ENCODE data around the gene FGF12.

FGF12 gene

DNA sequence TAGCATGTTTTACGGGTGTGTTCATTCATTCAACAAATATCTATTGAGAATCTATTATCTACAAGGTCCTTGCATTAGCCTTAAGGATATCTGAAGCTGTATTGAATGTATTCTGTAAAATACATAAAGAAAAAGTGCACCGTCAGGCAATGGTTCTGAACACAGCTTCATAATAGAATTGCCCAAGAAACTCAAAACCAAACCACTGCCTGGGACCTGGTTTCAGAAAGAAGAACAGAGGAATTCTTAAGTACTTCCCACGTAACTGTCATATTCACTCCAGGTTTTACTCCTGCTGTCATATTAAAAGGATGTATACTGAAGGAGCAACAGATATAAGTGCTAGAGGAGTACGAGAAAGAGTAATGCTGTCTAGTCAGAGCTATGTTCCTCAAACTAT is 115.9 kb downstream of the FGF12 start:
- no peak overlapping the region for H3K4me3 ChIP-seq (ENCODE audit: low read depth, low read length)
- TF ChIP-seq, protein P1, sequence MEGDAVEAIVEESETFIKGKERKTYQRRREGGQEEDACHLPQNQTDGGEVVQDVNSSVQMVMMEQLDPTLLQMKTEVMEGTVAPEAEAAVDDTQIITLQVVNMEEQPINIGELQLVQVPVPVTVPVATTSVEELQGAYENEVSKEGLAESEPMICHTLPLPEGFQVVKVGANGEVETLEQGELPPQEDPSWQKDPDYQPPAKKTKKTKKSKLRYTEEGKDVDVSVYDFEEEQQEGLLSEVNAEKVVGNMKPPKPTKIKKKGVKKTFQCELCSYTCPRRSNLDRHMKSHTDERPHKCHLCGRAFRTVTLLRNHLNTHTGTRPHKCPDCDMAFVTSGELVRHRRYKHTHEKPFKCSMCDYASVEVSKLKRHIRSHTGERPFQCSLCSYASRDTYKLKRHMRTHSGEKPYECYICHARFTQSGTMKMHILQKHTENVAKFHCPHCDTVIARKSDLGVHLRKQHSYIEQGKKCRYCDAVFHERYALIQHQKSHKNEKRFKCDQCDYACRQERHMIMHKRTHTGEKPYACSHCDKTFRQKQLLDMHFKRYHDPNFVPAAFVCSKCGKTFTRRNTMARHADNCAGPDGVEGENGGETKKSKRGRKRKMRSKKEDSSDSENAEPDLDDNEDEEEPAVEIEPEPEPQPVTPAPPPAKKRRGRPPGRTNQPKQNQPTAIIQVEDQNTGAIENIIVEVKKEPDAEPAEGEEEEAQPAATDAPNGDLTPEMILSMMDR (IDR thresholded peaks at IDR 0.05; ENCODE audit: low read depth, low read length, missing control alignments): no peak
- no peak for DNase-seq (ENCODE audit: low read depth)
- in situ Hi-C loops (cut with HindIII; ENCODE audit: low sequenced_read_pairs): no loop called here

DNA sequence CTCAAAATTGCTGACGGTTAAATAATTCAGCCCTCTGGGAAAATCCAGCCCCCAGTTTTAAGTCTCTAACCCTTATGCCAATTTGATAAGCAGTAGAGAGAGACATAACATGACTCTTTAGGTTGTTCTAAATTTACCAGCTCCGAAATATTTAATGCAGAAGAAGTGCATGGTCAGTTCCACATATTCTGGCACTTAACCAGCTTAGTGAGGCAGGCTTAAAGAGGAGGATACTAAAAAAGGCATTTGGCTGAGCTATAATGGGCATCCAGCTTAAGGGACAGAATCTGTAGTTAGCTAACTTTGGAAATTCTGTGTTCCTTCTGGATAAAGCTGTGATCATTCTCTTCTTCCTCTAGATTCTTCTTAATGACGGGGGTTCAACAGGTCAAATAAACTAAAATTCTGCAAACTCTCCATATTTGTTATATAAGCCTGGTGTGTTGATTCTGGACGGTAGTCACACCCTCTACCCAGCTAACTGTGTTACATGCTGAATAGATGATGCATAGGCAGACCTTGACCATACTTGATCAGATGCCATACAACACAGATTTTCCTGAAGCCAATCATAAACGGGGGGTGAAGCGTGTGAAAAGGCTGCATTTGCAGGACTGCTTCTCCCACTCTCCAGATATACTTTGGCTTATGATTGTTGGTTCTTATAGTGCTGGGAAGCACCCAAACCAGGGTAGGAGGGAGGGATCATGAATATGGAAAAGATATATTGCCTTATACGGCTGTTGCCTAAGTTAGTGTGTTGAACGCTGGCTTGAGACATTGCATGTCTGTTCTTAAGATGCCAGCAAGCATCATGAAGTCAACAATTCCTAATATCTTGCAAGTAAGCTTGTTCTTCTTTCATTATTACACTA is 118.4 kb downstream of the FGF12 start:
- TF ChIP-seq, protein P1 (IDR thresholded peaks at IDR 0.05; ENCODE audit: low read depth, low read length, missing control alignments): no peak
- H3K4me3 ChIP-seq (ENCODE audit: low read depth, low read length): no peak overlapping the region
- in situ Hi-C loops (cut with HindIII; ENCODE audit: low sequenced_read_pairs): no loop called here
- no peak for DNase-seq (ENCODE audit: low read depth)

DNA sequence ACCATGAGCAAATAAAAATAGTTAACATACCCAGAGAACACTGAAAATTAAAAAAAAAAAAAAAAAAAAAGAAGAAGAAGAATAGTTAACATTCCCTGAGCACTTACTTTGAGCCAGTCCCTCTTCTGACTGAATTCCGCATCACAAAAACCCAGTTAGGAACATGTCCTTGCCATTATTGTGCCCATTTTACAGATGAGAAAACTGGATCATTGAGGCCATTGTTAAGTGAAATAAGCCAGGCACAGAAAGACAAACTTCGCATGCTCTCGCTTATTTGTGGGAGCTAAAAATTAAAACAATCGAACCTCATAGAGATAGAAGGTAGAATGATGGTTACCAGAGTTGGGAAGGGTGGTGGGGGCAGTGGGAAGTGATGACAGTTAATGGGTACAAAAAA is 119.5 kb downstream of the FGF12 start:
- in situ Hi-C loops (cut with HindIII; ENCODE audit: low sequenced_read_pairs): no loop called here
- TF ChIP-seq, protein P1 (IDR thresholded peaks at IDR 0.05; ENCODE audit: low read depth, low read length, missing control alignments): no peak
- no peak for DNase-seq (ENCODE audit: low read depth)
- H3K4me3 ChIP-seq (ENCODE audit: low read depth, low read length): no peak overlapping the region

DNA sequence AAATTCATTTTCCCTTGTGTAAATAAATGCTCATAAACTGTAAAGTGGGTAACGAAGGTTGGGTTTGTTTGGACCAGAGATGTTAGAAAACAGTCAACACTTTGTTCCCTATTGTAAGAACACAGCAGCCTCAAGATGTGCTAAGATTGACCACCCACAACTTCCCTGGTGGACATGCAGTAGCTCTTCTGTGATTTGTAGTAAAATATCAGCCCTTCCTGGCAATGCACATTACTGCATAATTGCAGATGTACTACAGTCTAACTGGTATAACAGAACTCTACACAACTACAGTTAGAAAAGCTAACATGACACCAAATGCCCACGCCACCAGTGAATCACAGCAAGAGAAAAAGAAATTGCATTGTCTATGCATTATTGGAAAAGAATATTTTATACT is 129.4 kb downstream of the FGF12 start:
- no peak for DNase-seq (ENCODE audit: low read depth)
- no peak overlapping the region for H3K4me3 ChIP-seq (ENCODE audit: low read depth, low read length)
- in situ Hi-C loops (cut with HindIII; ENCODE audit: low sequenced_read_pairs): no loop called here
- TF ChIP-seq, protein P1 (IDR thresholded peaks at IDR 0.05; ENCODE audit: low read depth, low read length, missing control alignments): no peak

DNA sequence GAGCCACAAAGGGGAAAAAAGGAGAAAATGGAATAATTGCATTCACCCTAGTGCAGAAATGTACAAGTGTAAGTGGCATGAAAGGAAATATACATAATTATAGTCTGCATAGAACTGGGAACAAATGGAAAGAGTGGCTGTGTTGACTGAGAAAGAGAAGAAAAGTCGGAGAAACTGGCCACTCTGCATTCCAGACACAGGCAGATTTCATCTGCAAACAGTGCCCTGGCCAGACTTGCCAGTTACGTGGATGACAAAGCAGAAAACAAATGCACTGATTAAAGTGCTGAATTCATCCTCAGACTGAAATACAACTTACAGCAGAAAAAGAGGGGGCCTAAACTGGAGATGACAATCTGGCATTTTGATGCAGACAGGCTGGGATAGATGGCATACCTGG is 129.8 kb downstream of the FGF12 start:
- DNase-seq (ENCODE audit: low read depth): no peak
- TF ChIP-seq, protein P1 (IDR thresholded peaks at IDR 0.05; ENCODE audit: low read depth, low read length, missing control alignments): no peak
- in situ Hi-C loops (cut with HindIII; ENCODE audit: low sequenced_read_pairs): no loop called here
- no peak overlapping the region for H3K4me3 ChIP-seq (ENCODE audit: low read depth, low read length)

DNA sequence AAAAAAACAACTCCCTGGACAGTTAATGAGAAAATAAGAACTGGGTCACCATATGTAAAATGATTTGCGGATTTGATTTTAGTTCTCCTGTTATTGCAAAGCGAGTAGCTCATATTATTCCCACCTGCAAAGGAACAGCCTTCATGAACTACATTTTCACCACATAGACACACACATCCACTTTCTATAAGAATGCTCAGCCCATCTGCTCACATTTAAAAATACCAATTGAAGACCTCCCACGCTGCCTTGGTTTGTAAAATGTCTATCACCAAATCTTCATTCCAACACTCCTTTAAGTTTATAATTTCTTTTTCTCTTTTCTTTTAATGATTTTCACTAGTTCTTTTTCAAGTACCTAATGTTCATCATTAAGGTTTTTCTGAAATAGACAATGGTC is 148.6 kb downstream of the FGF12 start:
- DNase-seq (ENCODE audit: low read depth): no peak
- in situ Hi-C loops (cut with HindIII; ENCODE audit: low sequenced_read_pairs): no loop called here
- TF ChIP-seq, protein P1 (IDR thresholded peaks at IDR 0.05; ENCODE audit: low read depth, low read length, missing control alignments): no peak
- H3K4me3 ChIP-seq (ENCODE audit: low read depth, low read length): no peak overlapping the region

All from astrocyte of the cerebellum (primary cell).